EL (cell line): Measurements from ENCODE around the gene DSC3.

ENCODE experiments used
- DNase-seq: peaks from one replicate; pipeline ENCODE4 v3.0.0-alpha.2; 2016

The DSC3 gene

GRCh38 chr18:30969670-30970170 is 72.8 kb downstream of the DSC3 start:
- DNase-seq = no peak

GRCh38 chr18:30967701-30968100 is 74.8 kb downstream of the DSC3 start:
- DNase-seq = no peak

- DNase-seq = no peak
These were observed 77.3 kb downstream of the DSC3 start for GRCh38 chr18:30965237-30965636.

GRCh38 chr18:30960661-30961060 is 81.9 kb downstream of the DSC3 start:
- no peak for DNase-seq

- DNase-seq = no peak
These were observed 85.5 kb downstream of the DSC3 start for GRCh38 chr18:30957066-30957465.

GRCh38 chr18:30954262-30954661 is 88.3 kb downstream of the DSC3 start:
- no peak for DNase-seq

GRCh38 chr18:30945761-30946160 is 96.8 kb downstream of the DSC3 start:
- no peak for DNase-seq

GRCh38 chr18:30944773-30945417 is 97.6 kb downstream of the DSC3 start:
- DNase-seq = no peak

- no peak for DNase-seq
These were observed 101.5 kb downstream of the DSC3 start for GRCh38 chr18:30940952-30941539.
